ENCODE measurements around the gene SACM1L. TPM values are rescaled to one million over a fixed set of nuclear protein-coding genes. Genes with fewer than 3 reads are reported as not detected.

The SACM1L gene
- total and polyA plus RNA-seq, 2 of the 8 experiments (the other 6 are each of a cell fraction or from before 2014, with no cell fraction given) = 20.1 to 61.0 TPM

- no peak overlapping the region for H3K4ac ChIP-seq (replicated peaks; ENCODE audit: insufficient read length, low read depth, low read length)
- FAIRE-seq = no peak
- no peak for TF ChIP-seq SIX5 (IDR thresholded peaks at IDR 0.05; ENCODE audit: low read depth, low read length)
- TF ChIP-seq SRF (IDR thresholded peaks at IDR 0.05; ENCODE audit: low read depth, low read length) = no peak
- TF ChIP-seq TAF1 (IDR thresholded peaks at IDR 0.05; ENCODE audit: low read depth, low read length) = no peak
- no peak for TF ChIP-seq ATF2 (IDR thresholded peaks at IDR 0.05; ENCODE audit: low read length)
- TF ChIP-seq RXRA (IDR thresholded peaks at IDR 0.05; ENCODE audit: insufficient read depth, low read depth, low read length) = no peak
- no peak for TF ChIP-seq RFX5 (IDR thresholded peaks at IDR 0.05; ENCODE audit: borderline replicate concordance, low read depth, low read length)
- no peak for TF ChIP-seq EGR1 (IDR thresholded peaks at IDR 0.05; ENCODE audit: borderline replicate concordance, low read depth, low read length)
- TF ChIP-seq RAD21 (IDR thresholded peaks at IDR 0.05 in 1 of 2, conservative IDR thresholded peaks at IDR 0.05 in 1 of 2; ENCODE audit: low read depth in 2 of 2, low read length in 2 of 2) = no peak
- no peak for TF ChIP-seq CBX8 (IDR thresholded peaks at IDR 0.05; ENCODE audit: borderline replicate concordance, low read depth, low read length)
- TF ChIP-seq CREB1 (IDR thresholded peaks at IDR 0.05) = no peak
- TF ChIP-seq SP4 (IDR thresholded peaks at IDR 0.05; ENCODE audit: low read length) = no peak
- 44% methylated on average over 2 of the region's 2 CpGs; no CpG with 5 or more reads in 1 of the 2 experiments for WGBS, 2 experiments (ENCODE audit: extremely low coverage in 1 of 2, insufficient coverage in 1 of 2, insufficient read length in 1 of 2, insufficient replicate concordance in 2 of 2, low coverage in 1 of 2, low lambda C conversion rate in 2 of 2, missing lambda C conversion rate in 1 of 2)
- peaks cover 0 to 2% of the 10 kb centered on the region in 2 experiments for H4K20me1 ChIP-seq (replicated peaks in 1 of 2; ENCODE audit: control insufficient read depth in 1 of 2, insufficient read depth in 2 of 2, low read length in 2 of 2)
- H3K9ac ChIP-seq (replicated peaks in 1 of 4; ENCODE audit: extremely low read depth in 1 of 4, low read depth in 3 of 4, low read length in 3 of 4) = no peak overlapping the region
- H2AFZ ChIP-seq (ENCODE audit: low read length) = no peak overlapping the region
- no peaks in the 10 kb centered on the region for H3K27me3 ChIP-seq (replicated peaks in 1 of 4; ENCODE audit: control insufficient read depth in 3 of 4, extremely low read depth in 1 of 4, insufficient read depth in 3 of 4, low read length in 3 of 4)
- H2BK5ac ChIP-seq (ENCODE audit: low read depth, low read length) = no peak overlapping the region
- no peak overlapping the region for H4K8ac ChIP-seq (ENCODE audit: extremely low read depth, insufficient read depth, low read length)
- no peak overlapping the region for H4K5ac ChIP-seq (ENCODE audit: insufficient read length, low read depth, low read length)
- H3K36me3 ChIP-seq (ENCODE audit: control insufficient read depth in 2 of 4, insufficient read depth in 4 of 4, low read length in 3 of 4) = peaks cover 4 to 35% (median 12%) of the 10 kb centered on the region in 4 experiments; a peak in 7 of 8 replicates
- no peak overlapping the region for H3K18ac ChIP-seq (ENCODE audit: extremely low read depth, low read length)
- no peak overlapping the region for H2BK15ac ChIP-seq (ENCODE audit: low read length)
- H3K79me2 ChIP-seq (ENCODE audit: control insufficient read depth in 1 of 2, insufficient read depth in 2 of 2, low read length in 2 of 2) = no peaks in the 10 kb centered on the region
- H3K14ac ChIP-seq (ENCODE audit: insufficient read length) = no peak overlapping the region
- no peaks in the 10 kb centered on the region for H3K9me3 ChIP-seq (ENCODE audit: insufficient read depth in 2 of 2, low read depth in 1 of 2, low read length in 1 of 2)
- H3K56ac ChIP-seq (replicated peaks; ENCODE audit: insufficient read length, low read depth, low read length) = no peak overlapping the region
- no peak overlapping the region for H3K27ac ChIP-seq (ENCODE audit: low read depth, low read length)
- no peak overlapping the region for H2AK5ac ChIP-seq (ENCODE audit: low read depth, low read length)
- ChIA-PET POLR2A (ENCODE audit: partially characterized antibody) (interaction anchor here (1.7 kb wide), 1 partner anchor 22 kb away, joined by 4 read pairs; no protein-coding TSS in a partner anchor), CTCF (ENCODE audit: partially characterized antibody) (no interaction called here)
- H3K4me3 ChIP-seq (ENCODE audit: extremely low read depth in 1 of 4, insufficient read depth in 2 of 4, low read depth in 3 of 4, low read length in 4 of 4) = no peak overlapping the region
- DNase-seq (ENCODE audit: low read depth in 1 of 2, low spot score in 2 of 2) = no peak
- H3K79me1 ChIP-seq (ENCODE audit: low read depth, low read length) = no peaks in the 10 kb centered on the region
- no peak overlapping the region for H2BK20ac ChIP-seq (ENCODE audit: low read length)
- no peak overlapping the region for H2BK12ac ChIP-seq (ENCODE audit: low read depth, low read length)
- H4K91ac ChIP-seq (replicated peaks; ENCODE audit: insufficient read length, low read length) = no peak overlapping the region
- no peaks in the 10 kb centered on the region for H3K4me1 ChIP-seq (replicated peaks in 1 of 4; ENCODE audit: control insufficient read depth in 3 of 4, insufficient read depth in 4 of 4, low read length in 3 of 4)
- no peak overlapping the region for H3K4me2 ChIP-seq (ENCODE audit: insufficient read depth in 1 of 2, low read depth in 2 of 2, low read length in 2 of 2)
- H2BK120ac ChIP-seq (replicated peaks; ENCODE audit: low read depth, low read length) = no peak overlapping the region
- H3K23ac ChIP-seq (ENCODE audit: insufficient read length) = no peak overlapping the region
- H3K23me2 ChIP-seq (ENCODE audit: low read depth, low read length) = no peaks in the 10 kb centered on the region
Observed at GRCh38 chr3:45715945-45716344, 26.7 kb downstream of the SACM1L start.

Measured in H1 (cell line).